A549 (cell line): ENCODE results near the gene MRFAP1. TPM values are rescaled to one million over a fixed set of nuclear protein-coding genes. Genes with fewer than 3 reads are reported as not detected.

Experiments
- ATAC-seq, 2 experiments: fragments of 200-7000 bp in 1 of 2; fragments of >200 bp in 1 of 2; cut with Nextera tagmentation in 1 of 2; cut with Tn5 transposase in 1 of 2; 3 replicates each; pipeline versions ENCODE4 v1.8.0 to v1.9.1; 2018 to 2020; ENCODE audit warnings: mild to moderate bottlenecking in 1 of 2, moderate library complexity in 1 of 2
- CTCF ChIA-PET: fragments of 300-600 bp; sonication (Branson Sonifier 250); formaldehyde crosslinking; extraction: SDS; loops from one replicate; lab custom pipeline; 2021; ENCODE audit warnings: antibody characterized with exemption, inconsistent platforms; lab: Yijun Ruan, JAX
- POLR2A ChIA-PET: fragments of 350-600 bp; formaldehyde crosslinking; extraction: SDS; loops from one replicate; lab custom pipeline; 2021; ENCODE audit warnings: antibody characterized with exemption, inconsistent platforms; lab: Yijun Ruan, JAX
- DNase-seq, 2 experiments: peaks; one replicate each; pipeline versions ENCODE4 v3.0.0 to v3.0.0-alpha.2; 2011 to 2016; ENCODE audit warnings: low read depth in 1 of 2, low spot score in 1 of 2
- FAIRE-seq: peaks from 2 replicates; lab custom pipeline; 2011; peaks lifted over from hg19 to GRCh38; lab: Jason Lieb, UNC
- H3K27ac ChIP-seq, 2 experiments: fragments of >200 bp; sonication (Bioruptor Twin); formaldehyde crosslinking; 3 replicates each; pipeline ENCODE4 v1.5.1; 2016 to 2017
- H3K4me1 ChIP-seq: fragments of >200 bp; sonication (Bioruptor Twin); formaldehyde crosslinking; 3 replicates; pipeline ENCODE4 v1.6.1; 2016
- H3K4me2 ChIP-seq: fragments of >200 bp; sonication (Bioruptor Twin); formaldehyde crosslinking; 3 replicates; pipeline ENCODE4 v1.6.1; 2016
- H3K4me3 ChIP-seq: fragments of >200 bp; sonication (Bioruptor Twin); formaldehyde crosslinking; 3 replicates; pipeline ENCODE4 v1.5.1; 2016
- H3K9me3 ChIP-seq: fragments of >200 bp; sonication (Bioruptor Twin); formaldehyde crosslinking; 3 replicates; pipeline ENCODE4 v1.6.1; 2016
- CBX2 ChIP-seq: fragments of 200-600 bp; sonication (generic); IDR thresholded peaks from 2 replicates; pipeline ENCODE4 v1.6.1; 2016; ENCODE audit warnings: low read depth, mild to moderate bottlenecking, borderline replicate concordance
- CEBPB ChIP-seq, 2 experiments: fragments of >200 bp in 1 of 2; sonication (Bioruptor Twin) in 1 of 2; formaldehyde crosslinking in 1 of 2; IDR thresholded peaks; 2 replicates each; pipeline ENCODE4 v1.6.1; 2012 to 2016
- CHD4 ChIP-seq: fragments of 200-600 bp; sonication (generic); IDR thresholded peaks from 2 replicates; pipeline ENCODE4 v1.6.1; 2016; ENCODE audit warnings: antibody characterized with exemption, mild to moderate bottlenecking, borderline replicate concordance
- ELK1 ChIP-seq: fragments of 150-350 bp; IDR thresholded peaks from 2 replicates; pipeline ENCODE4 v1.6.1; 2014; ENCODE audit warnings: low read depth, mild to moderate bottlenecking, low read length
- EP300 ChIP-seq, 2 experiments: fragments of >200 bp; sonication (Bioruptor Twin); formaldehyde crosslinking; IDR thresholded peaks; 2 replicates in 1 of 2; 3 replicates in 1 of 2; pipeline ENCODE4 v1.6.1; 2016 to 2017
- ESRRA ChIP-seq: fragments of 150-350 bp; IDR thresholded peaks from 2 replicates; pipeline ENCODE4 v1.6.1; 2014; ENCODE audit warnings: mild to moderate bottlenecking, low read length, borderline replicate concordance
- FOXS1 ChIP-seq: fragments of 250-450 bp; sonication (Bioruptor Pico); IDR thresholded peaks from 2 replicates; pipeline ENCODE4 v1.5.0; 2020; ENCODE audit warnings: mild to moderate bottlenecking, moderate library complexity
- HOXB13 ChIP-seq: fragments of 250-450 bp; sonication (Bioruptor Pico); IDR thresholded peaks from 2 replicates; pipeline ENCODE4 v1.5.0; 2020; ENCODE audit warnings: low read depth, mild to moderate bottlenecking, moderate library complexity
- HOXB5 ChIP-seq: fragments of 250-450 bp; sonication (Bioruptor Pico); IDR thresholded peaks from 2 replicates; pipeline ENCODE4 v1.5.0; 2020; ENCODE audit warnings: mild to moderate bottlenecking, moderate library complexity
- JUNB ChIP-seq: fragments of >200 bp; sonication (Bioruptor Twin); formaldehyde crosslinking; IDR thresholded peaks from 2 replicates; pipeline ENCODE4 v1.6.1; 2016
- MAFK ChIP-seq: fragments of 450-650 bp; IDR thresholded peaks from 2 replicates; pipeline ENCODE4 v1.6.1; 2014; ENCODE audit not compliant: partially characterized antibody
- MAX ChIP-seq: IDR thresholded peaks from 2 replicates; pipeline ENCODE4 v1.6.1; 2012
- NPAS2 ChIP-seq: fragments of 250-450 bp; sonication (Bioruptor Pico); IDR thresholded peaks from 2 replicates; pipeline ENCODE4 v1.8.0; 2022; ENCODE audit warnings: mild to moderate bottlenecking, moderate library complexity, borderline replicate concordance
- PBX3 ChIP-seq: IDR thresholded peaks from 2 replicates; pipeline ENCODE4 v1.6.1; 2012
- POLR2A ChIP-seq: IDR thresholded peaks from 2 replicates; pipeline ENCODE4 v1.6.1; 2012; ENCODE audit warnings: mild to moderate bottlenecking, low read length
- RARB ChIP-seq: fragments of 250-450 bp; sonication (Bioruptor Pico); IDR thresholded peaks from 2 replicates; pipeline ENCODE4 v1.8.0; 2021; ENCODE audit warnings: mild to moderate bottlenecking, moderate library complexity
- RNF2 ChIP-seq: fragments of 200-600 bp; sonication (generic); IDR thresholded peaks from 2 replicates; pipeline ENCODE4 v1.6.1; 2016; ENCODE audit warnings: low read depth, mild to moderate bottlenecking, antibody characterized with exemption, moderate library complexity, borderline replicate concordance
- TFCP2L1 ChIP-seq: fragments of 250-450 bp; sonication (Bioruptor Pico); IDR thresholded peaks from 2 replicates; pipeline ENCODE4 v1.5.0; 2021; ENCODE audit warnings: mild to moderate bottlenecking
- TP53 ChIP-seq: fragments of 250-450 bp; sonication (Bioruptor Pico); IDR thresholded peaks from 2 replicates; pipeline ENCODE4 v1.5.0; 2021; ENCODE audit warnings: mild to moderate bottlenecking, moderate library complexity
- USF2 ChIP-seq: fragments of 450-650 bp; IDR thresholded peaks from 2 replicates; pipeline ENCODE4 v1.6.1; 2014; ENCODE audit warnings: antibody characterized with exemption
- ZSCAN20 ChIP-seq: fragments of 250-450 bp; sonication (Bioruptor Pico); IDR thresholded peaks from 2 replicates; pipeline ENCODE4 v1.8.0; 2022; ENCODE audit warnings: mild to moderate bottlenecking, moderate library complexity
- WGBS: methylation state at CpG from one replicate; pipeline ENCODE4 v1.1.6; 2017; ENCODE audit errors: missing lambda C conversion rate; 5-methylcytosine and 5-hydroxymethylcytosine counted together
- polyA plus RNA-seq, 4 experiments: library from polyadenylated mRNA; depleted of rRNA in 3 of 4; stranded (reverse); fragments of >200 nt; fragmentation: RNase III in 1 of 4; extraction: RNeasy Plus Mini Kit Qiagen cat#74134 plus additional on column Dnase treatment in 1 of 4; gene quantifications; 2 replicates in 3 of 4; 3 replicates in 1 of 4; pipeline ENCODE4 v1.2.3, GENCODE V29; 2011 to 2017

MRFAP1 gene
- polyA plus RNA-seq, 2 of the 4 experiments (the other 2 are of a cell fraction) = 272 to 304 TPM

- H3K4me3 ChIP-seq = no peak overlapping the region
- TF ChIP-seq CEBPB (IDR thresholded peaks at IDR 0.05) (no peak), USF2 (no peak), CHD4 (no peak), FOXS1 (CRISPR knock-in tag) (no peak), PBX3 (no peak), ZSCAN20 (no peak), RARB (no peak), POLR2A (no peak), ESRRA (no peak), ELK1 (no peak), TFCP2L1 (no peak), MAX (no peak)
- no peak for FAIRE-seq
- POLR2A ChIA-PET = no interaction called here
- peaks cover 10% of the 10 kb centered on the region for H3K4me1 ChIP-seq
- CTCF ChIA-PET = interaction anchor here (0.6 to 1.8 kb wide), 4 partner anchors 8 to 97 kb away, joined by 3 to 6 read pairs (median 3); no protein-coding TSS in a partner anchor
- no peak overlapping the region for H3K4me2 ChIP-seq
- H3K27ac ChIP-seq = no peak overlapping the region
- 87% methylated on average over 8 of the region's 8 CpGs for WGBS
- no peak for ATAC-seq
- DNase-seq = no peak
- H3K9me3 ChIP-seq = no peaks in the 10 kb centered on the region
Observed at GRCh38 chr4:6643141-6643847, 2.8 kb downstream of the MRFAP1 start.

GRCh38 chr4:6644792-6645530, 4.5 kb downstream of the MRFAP1 start:
- ATAC-seq = no peak
- no peak overlapping the region for H3K4me2 ChIP-seq
- CTCF ChIA-PET = interaction anchor here (1.0 kb wide), 1 partner anchor 44 kb away, joined by 3 read pairs; no protein-coding TSS in a partner anchor
- DNase-seq = no peak
- no peak for FAIRE-seq
- peaks cover 10% of the 10 kb centered on the region for H3K4me1 ChIP-seq
- H3K9me3 ChIP-seq = no peaks in the 10 kb centered on the region
- TF ChIP-seq CHD4 (no peak), HOXB13 (no peak), CBX2 (no peak), HOXB5 (CRISPR knock-in tag) (no peak), JUNB (no peak), NPAS2 (CRISPR knock-in tag) (no peak), TP53 (CRISPR knock-in tag) (no peak)
- H3K27ac ChIP-seq = no peak overlapping the region
- POLR2A ChIA-PET = no interaction called here
- 78% methylated on average over 4 of the region's 5 CpGs for WGBS
- no peak overlapping the region for H3K4me3 ChIP-seq

GRCh38 chr4:6647169-6647568, 6.7 kb downstream of the MRFAP1 start:
- POLR2A ChIA-PET = no interaction called here
- FAIRE-seq = no peak
- CTCF ChIA-PET = interaction anchor here (0.8 kb wide), 1 partner anchor 55 kb away, joined by 3 read pairs; no protein-coding TSS in a partner anchor

More at GRCh38 chr4:6647169-6647568, 6.7 kb downstream of the MRFAP1 start:
- peaks cover 6% of the 10 kb centered on the region for H3K4me1 ChIP-seq
- no peak for ATAC-seq
- no peak for DNase-seq
- TF ChIP-seq MAFK = no peak
- TF ChIP-seq EP300 (IDR thresholded peaks at IDR 0.05) = no peak
- TF ChIP-seq POLR2A = no peak
- TF ChIP-seq RNF2 = no peak
- TF ChIP-seq FOXS1 (CRISPR knock-in tag) = no peak
- H3K4me3 ChIP-seq = no peak overlapping the region
- 58% methylated on average over 5 of the region's 5 CpGs for WGBS
- H3K27ac ChIP-seq = no peak overlapping the region
- H3K4me2 ChIP-seq = no peak overlapping the region
- H3K9me3 ChIP-seq = no peaks in the 10 kb centered on the region
